GM12874 (cell line): ENCODE measurements around the gene FNDC11.

Experiments
- CTCF ChIP-seq: IDR thresholded peaks from 2 replicates; pipeline ENCODE4 v1.5.1; 2011; ENCODE audit warnings: low read depth, mild to moderate bottlenecking, control low read depth, low read length, moderate library complexity; ENCODE audit not compliant: insufficient read depth

FNDC11 gene

GRCh38 chr20:63574829-63575743 is 21.1 kb downstream of the FNDC11 start:
- no peak for TF ChIP-seq CTCF

GRCh38 chr20:63576311-63576710 is 22.4 kb downstream of the FNDC11 start:
- no peak for TF ChIP-seq CTCF

GRCh38 chr20:63577317-63577894 is 23.4 kb downstream of the FNDC11 start:
- no peak for TF ChIP-seq CTCF

GRCh38 chr20:63578224-63579016 is 24.5 kb downstream of the FNDC11 start:
- peak; percentile 18; the same call in 1 of the 2 replicates for TF ChIP-seq CTCF

- no peak for TF ChIP-seq CTCF
Measured at GRCh38 chr20:63579017-63579694, 25.2 kb downstream of the FNDC11 start.

- peak; percentile 62 for TF ChIP-seq CTCF
Measured at GRCh38 chr20:63580796-63581461, 27.0 kb downstream of the FNDC11 start.
